ENCODE results near the gene SREK1. TPM values are rescaled to one million over a fixed set of nuclear protein-coding genes. Genes with fewer than 3 reads are reported as not detected.

SREK1 gene
- total RNA-seq, 1 donor from 2014 or later, result 65.9 TPM

DNA sequence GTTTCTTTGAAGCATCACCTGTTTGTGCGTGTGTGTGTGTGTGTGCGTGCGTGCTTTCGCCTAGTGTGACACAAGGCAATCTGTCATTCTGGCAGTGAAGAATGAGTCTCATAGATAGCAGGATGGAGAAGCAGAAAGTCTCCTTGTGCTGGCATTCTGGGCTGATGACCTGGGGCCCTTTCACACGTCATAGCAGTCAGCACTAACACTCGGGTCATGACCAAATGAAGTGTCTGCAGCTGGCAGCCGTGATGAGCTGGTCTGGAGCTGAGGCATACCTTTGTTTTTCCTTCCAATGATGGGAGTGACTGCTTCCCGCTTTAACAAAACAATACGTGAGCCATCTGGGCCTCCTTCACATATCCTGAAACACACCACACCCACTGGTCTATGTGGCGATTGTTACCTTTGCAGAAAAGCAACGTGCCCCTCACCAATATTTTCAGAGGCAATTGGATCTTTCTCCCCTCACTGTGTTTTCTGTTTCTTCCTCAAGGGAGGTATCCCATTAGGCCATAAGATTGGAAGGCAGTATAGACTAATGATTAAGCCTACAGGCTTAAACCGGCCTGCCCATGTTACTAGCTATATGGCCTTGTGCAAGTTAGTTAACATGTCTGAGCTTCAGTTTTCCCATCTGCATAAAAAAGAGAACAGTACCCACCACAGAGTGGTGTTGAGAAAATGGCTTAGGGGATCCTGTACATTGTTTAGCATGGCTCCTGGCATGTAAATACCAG, 88.8 kb downstream of the SREK1 start:
- H3K36me3 ChIP-seq, result no peaks in the 10 kb centered on the region

More for the DNA sequence above, 88.8 kb downstream of the SREK1 start:
- Histone ChIP-seq H3K27me3 (no peaks in the 10 kb centered on the region), H3K4me3 (no peak overlapping the region), H3K9me3 (no peaks in the 10 kb centered on the region), H3K27ac (no peak overlapping the region), H3K4me1 (no peaks in the 10 kb centered on the region)
- TF ChIP-seq, protein P1, sequence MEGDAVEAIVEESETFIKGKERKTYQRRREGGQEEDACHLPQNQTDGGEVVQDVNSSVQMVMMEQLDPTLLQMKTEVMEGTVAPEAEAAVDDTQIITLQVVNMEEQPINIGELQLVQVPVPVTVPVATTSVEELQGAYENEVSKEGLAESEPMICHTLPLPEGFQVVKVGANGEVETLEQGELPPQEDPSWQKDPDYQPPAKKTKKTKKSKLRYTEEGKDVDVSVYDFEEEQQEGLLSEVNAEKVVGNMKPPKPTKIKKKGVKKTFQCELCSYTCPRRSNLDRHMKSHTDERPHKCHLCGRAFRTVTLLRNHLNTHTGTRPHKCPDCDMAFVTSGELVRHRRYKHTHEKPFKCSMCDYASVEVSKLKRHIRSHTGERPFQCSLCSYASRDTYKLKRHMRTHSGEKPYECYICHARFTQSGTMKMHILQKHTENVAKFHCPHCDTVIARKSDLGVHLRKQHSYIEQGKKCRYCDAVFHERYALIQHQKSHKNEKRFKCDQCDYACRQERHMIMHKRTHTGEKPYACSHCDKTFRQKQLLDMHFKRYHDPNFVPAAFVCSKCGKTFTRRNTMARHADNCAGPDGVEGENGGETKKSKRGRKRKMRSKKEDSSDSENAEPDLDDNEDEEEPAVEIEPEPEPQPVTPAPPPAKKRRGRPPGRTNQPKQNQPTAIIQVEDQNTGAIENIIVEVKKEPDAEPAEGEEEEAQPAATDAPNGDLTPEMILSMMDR (IDR thresholded peaks at IDR 0.05), result no peak
- no peak for DNase-seq
- no peak for ATAC-seq
- intact Hi-C loops (cut with DNase I), result no loop called here

Other genes starting within 250 kb of the SREK1 start
- 67.0 TPM for gene ERBIN, start 217.7 kb upstream of the SREK1 start, total RNA-seq